GM20000 (cell line): Measurements from ENCODE around the gene FAU.

ENCODE experiments used
- DNase-seq: peaks from one replicate; pipeline ENCODE4 v3.0.0; 2012; ENCODE audit warnings: low spot score
- TF ChIP-seq, protein P1 (sequence below): IDR thresholded peaks from 2 replicates; pipeline ENCODE4 v1.5.1; 2012; ENCODE audit warnings: mild to moderate bottlenecking, control low read depth; ENCODE audit errors: extremely low read depth, missing control alignments

Gene FAU

DNA sequence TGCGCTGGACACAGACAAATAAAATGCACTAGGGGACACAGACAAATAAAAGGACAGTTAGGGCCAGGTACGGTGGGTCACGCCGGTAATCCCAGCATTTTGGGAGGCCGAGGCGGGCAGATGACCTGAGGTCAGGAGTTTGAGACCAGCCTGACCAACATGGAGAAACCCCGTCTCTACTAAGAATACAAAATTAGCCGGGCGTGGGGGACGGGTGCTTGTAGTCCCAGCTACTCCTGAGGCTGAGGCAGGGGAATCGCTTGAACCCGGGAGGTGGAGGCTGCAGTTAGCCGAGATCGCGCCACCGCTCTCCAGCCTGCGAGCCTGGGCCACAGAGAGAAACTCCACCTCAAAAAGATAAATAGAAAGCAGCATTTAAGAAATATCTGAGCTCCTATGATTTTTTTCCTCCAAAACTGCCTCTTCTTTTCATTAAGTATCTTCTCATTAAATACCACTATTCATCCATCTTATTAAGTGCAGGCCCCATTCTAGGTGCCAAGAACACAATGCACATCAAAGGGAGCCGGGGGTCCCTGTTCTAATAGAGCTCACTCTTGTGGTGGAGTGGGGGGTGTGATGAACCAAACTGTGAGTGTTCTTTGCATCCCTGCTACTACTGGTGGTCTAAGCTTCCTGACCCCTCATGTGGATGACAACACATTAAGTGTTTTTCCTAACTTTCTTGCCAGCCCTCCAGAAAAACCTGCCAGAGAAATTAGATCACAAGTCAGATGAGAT is 3.7 kb downstream of the FAU start:
- DNase-seq = no peak
- TF ChIP-seq, protein P1, sequence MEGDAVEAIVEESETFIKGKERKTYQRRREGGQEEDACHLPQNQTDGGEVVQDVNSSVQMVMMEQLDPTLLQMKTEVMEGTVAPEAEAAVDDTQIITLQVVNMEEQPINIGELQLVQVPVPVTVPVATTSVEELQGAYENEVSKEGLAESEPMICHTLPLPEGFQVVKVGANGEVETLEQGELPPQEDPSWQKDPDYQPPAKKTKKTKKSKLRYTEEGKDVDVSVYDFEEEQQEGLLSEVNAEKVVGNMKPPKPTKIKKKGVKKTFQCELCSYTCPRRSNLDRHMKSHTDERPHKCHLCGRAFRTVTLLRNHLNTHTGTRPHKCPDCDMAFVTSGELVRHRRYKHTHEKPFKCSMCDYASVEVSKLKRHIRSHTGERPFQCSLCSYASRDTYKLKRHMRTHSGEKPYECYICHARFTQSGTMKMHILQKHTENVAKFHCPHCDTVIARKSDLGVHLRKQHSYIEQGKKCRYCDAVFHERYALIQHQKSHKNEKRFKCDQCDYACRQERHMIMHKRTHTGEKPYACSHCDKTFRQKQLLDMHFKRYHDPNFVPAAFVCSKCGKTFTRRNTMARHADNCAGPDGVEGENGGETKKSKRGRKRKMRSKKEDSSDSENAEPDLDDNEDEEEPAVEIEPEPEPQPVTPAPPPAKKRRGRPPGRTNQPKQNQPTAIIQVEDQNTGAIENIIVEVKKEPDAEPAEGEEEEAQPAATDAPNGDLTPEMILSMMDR = no peak

DNA sequence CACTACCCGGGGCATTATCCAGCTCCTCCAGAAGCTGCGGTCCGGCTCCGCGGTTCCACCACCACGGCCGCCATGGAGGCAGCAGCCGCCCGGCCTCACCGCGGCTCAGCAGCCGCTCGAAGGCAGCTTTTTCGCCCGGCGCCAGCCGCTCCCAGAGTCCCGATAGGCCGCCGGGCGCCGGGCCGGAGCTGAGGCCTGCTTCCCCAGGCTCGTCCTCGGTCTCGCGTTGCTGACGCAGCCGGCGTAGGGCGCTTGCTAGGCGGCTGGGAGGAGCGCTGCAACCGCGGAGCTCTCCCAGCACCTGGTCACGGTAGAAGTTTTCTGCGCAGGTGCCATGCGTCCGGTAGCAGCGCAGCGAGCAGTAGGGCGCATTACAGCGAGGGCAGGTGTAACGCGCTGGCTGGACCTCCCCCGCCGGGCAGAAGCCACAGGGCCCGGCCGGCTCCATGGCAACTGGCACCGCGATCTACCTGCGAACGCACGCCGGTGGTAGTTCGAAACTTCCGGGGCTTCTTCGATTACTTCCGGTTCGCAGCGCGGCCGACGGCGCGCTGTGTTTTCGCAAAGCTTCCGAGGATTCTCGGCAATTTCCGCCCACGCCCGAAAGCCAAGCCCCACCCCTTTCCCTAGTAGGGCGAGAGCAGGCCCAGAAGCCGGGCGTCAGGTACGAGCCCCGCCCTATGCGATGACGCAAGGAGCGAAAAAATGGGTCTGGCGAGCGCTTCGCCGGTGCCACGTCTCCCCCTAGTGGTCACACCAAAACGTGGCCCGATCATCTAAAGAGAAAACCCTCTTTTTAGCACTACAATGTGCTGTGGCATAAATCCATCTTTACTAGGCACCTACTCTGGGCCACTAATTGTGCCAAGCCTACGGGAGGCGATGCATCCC is 4.5 kb downstream of the FAU start, which contains the start of gene ZNHIT2:
TSS of gene ZNHIT2 (minus strand) at position 496 of the 891 bp plus-strand sequence. CDS start at position 448, 48 bp downstream.
- DNase-seq = peak; percentile 95
- TF ChIP-seq, protein P1 = peak; percentile 86

DNA sequence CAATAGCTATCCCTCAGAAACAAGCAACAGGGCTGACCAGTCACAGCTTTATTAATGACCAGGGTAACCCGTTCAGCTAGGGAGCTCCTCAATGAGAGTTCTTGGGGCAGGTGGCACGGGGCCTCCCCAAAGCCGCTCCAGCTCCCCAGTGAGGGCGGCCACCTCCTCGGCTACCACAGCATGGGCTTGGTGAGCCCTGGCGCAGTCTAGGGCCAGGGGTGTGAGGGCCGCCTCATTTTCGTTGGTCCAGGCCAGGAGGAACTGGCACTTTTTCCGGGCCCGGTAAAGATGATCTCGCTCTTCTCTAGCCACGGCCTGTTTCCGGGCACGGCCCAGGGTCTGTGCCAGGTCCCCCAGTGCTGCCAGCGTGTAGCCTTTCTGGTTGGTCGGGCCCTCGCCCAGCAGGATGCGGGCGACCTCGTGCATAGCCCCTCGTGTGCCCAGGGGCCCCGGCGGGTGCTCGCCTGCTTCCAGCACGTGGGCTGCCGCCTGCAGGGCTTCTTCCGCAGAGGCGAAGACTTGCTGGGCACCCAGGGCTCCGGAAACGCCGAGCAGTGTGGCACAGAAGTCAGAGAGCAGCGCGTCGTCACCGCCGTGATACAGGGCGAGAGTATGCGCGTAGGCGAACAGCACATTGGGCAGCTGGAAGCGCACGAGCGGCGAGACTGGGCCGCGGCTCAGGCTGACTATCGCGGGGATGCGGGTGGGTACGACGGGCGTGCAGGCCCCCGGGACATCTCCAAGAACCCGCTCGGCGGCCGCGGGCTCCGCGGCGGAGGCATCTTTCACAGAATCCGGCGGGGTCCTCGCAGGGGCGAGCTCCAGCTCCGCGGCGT is 5.3 kb downstream of the FAU start:
- TF ChIP-seq, protein P1 = no peak
- DNase-seq = no peak

DNA sequence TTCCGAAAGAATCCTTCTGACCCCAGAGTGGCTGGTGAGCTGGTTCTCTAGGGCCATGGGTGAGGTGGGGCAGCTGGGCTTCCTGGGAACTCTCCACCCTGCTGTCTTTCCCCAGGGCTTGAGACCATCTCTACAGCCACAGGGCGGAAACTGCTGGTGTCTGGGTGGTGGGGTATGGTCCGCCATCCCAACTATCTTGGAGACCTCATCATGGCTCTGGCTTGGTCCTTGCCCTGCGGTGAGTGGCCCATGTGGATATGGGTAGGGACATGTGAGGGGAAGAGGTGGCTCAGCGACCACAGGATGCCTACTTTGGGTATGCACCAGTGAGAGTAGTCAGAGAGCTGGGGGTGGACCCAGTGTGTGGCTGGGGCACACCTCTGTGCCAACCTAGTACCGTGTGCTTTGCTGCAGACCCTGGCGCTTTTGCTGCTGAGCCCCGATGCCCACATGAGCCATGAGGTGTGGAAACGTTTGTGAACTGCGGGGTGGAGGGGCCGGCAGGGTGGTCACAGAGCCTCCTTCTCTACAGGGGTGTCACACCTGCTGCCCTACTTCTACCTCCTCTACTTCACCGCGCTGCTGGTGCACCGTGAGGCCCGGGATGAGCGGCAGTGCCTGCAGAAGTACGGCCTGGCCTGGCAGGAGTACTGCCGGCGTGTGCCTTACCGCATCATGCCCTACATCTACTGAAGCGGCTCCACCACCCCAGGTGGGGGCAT is 6.4 kb downstream of the FAU start:
- TF ChIP-seq, protein P1 = no peak
- DNase-seq = no peak

DNA sequence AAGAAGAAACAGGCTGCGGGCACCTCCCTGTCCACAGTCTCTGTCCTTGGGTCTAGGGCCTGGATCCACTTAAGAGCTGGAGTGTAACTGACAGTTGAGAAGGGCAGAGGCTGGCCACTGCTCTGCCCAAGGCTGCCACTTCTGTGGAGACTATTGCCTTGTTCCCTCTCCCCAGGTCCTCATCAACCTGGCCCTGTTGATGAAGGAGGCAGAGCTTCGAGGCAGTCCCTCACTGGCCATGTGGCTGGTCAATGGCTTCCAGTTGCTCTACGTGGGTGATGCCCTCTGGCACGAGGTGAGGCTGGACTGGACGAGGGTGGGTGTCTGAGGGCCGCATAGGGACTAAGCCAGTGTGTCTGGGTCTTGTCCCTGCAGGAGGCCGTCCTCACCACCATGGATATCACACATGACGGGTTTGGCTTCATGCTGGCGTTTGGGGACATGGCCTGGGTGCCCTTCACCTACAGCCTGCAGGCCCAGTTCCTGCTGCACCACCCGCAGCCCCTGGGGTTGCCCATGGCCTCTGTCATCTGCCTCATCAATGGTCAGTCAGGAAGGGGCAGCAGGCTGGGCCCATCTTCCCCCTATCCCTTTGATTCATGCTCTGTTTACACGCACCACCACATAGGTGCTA is 7.3 kb downstream of the FAU start:
- no peak for DNase-seq
- TF ChIP-seq, protein P1 = no peak

DNA sequence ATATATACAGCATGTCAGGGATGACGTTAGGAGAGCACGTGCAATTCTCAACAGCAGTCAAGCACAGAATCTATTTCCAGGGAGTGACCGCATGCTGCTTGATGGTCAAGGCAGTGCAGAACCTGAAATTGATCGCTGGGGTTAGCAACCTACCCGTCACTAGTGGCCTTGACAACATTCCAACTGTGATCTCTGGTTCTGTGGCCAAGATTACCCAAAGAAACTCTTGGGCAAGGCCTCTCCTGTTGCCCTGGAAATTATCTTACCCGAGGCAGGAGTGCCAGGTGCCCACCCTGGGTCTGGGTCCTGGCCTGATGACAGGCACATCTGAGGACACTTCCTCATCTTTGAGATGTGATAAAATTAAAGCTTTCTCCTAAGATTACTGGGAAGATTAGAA is 8.1 kb downstream of the FAU start:
- TF ChIP-seq, protein P1 = no peak

More for the DNA sequence above, 8.1 kb downstream of the FAU start:
- no peak for DNase-seq
